Effector CD8-positive, alpha-beta T cell (primary cell): ENCODE data around the gene RAP1GAP.
"Not testable (repeated sequence)": the region's sequence is repeated elsewhere in the genome, so short reads cannot be mapped to it uniquely, and the experiment has no call there.

ENCODE experiments used
- DNase-seq: peaks from one replicate; lab custom pipeline; 2025; lab: John Stamatoyannopoulos, UW

The RAP1GAP gene

GRCh38 chr1:21677168-21677567 is 8.0 kb upstream of the RAP1GAP start:
- DNase-seq, result no peak

DNA sequence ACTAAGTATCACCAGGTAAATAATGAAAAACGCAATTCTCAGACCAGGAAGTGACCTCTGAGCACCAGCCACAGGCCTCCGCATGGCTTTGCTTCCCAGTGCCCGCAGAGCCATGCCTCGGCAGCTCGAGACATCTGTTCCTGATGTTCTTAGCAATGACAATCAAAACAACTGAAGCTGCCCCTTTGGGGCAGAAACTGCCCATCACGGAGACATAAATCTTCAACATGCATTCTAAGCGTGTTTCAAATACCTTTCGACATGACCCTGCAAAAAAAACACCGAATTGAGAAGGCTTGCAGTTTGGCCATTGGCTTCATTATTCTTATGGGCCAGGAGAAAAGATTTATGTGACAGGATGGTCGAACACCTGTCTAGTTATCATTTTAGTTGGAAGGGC is 5.8 kb upstream of the RAP1GAP start:
- DNase-seq, result no peak

GRCh38 chr1:21673853-21674252 is 4.7 kb upstream of the RAP1GAP start:
- not testable (repeated sequence) for DNase-seq

DNA sequence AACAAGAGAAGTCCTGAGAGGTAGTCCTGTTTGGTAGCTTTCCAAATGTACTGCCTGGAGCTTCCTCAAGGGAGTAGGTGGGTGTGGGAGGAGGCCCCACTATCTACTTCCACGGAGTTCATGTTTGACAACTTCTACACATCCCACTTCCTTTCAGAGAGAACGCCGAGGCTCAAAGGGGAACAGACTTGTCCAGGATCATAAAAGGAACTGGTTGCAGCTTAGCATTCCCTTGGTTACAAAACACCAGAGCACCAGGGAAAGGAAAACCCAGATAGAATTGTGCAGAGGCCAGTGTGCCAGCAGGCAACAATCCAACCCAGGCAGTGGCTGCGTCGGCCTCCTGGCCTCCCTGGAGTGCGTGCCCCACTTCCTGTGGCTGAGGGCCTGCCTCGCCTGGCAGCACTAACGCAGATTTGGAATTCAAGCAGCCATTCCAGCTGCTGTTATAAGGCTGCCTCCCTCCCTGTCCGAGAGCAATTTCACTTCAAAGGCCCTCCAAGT is 4.2 kb upstream of the RAP1GAP start:
- no peak for DNase-seq

DNA sequence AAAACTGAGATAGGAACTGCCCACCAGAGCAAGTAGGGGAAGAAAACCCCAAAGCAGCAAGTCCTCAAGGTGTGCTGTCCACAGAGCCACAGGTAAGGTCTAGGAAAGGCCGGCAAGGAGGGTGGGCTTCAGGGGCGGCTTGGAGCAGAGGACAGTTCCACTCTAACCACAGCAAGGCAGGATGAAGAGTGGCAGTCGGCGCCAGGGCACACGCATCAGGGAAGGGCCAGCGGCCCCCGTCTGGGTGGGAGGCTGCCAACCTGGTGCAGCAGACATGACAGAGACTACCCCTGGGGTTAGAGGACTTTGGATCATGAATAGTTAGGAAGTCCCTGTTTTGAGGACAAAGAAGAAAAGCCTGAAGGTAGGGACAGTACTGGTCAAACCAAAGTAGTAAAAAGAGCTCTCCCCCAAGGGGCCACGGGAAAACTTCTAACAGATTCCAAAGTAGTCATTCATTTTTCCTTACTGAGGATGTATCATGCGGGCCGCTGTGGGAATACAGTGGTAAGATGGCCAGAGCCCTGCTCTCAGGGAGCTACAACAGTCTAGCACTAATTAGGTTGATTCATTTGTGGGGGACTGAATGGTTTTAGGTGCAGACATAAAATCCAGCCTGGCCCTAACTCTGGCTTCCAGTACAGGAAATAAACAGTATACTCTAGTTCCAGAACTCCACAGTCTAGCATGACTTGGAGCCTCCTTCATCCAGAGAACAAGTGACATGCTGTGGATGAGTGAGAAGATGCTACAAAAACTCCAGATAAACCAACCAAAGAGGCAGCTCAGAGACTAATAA is 3.5 kb upstream of the RAP1GAP start:
- no peak for DNase-seq

DNA sequence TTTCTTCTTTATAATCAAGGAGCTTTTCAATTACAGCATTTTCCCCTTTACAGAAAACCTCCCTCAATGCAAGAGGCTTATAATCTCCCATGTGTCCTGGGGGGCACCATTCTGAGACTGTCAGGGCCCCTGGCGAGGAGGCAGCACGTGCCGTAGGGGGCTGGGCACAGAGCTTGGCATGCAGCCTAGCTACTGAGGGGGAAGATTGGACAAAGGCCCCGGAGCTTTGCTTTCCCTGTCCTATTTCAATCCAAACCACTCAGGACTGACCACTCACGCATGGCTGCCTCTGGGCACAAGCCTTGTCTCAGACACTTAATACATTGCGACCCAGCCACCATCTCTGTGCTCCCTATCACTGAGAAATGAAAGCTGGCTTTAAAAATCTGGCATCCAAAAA is 2.8 kb upstream of the RAP1GAP start:
- DNase-seq, result no peak

GRCh38 chr1:21670956-21671902 is 2.1 kb upstream of the RAP1GAP start:
- no peak for DNase-seq

GRCh38 chr1:21670059-21670881 is 1.1 kb upstream of the RAP1GAP start:
- no peak for DNase-seq

GRCh38 chr1:21668951-21669257 is 253 bp downstream of the RAP1GAP start:
- DNase-seq, result no peak

- no peak for DNase-seq
Observed at GRCh38 chr1:21668232-21668950, 766 bp downstream of the RAP1GAP start.

DNA sequence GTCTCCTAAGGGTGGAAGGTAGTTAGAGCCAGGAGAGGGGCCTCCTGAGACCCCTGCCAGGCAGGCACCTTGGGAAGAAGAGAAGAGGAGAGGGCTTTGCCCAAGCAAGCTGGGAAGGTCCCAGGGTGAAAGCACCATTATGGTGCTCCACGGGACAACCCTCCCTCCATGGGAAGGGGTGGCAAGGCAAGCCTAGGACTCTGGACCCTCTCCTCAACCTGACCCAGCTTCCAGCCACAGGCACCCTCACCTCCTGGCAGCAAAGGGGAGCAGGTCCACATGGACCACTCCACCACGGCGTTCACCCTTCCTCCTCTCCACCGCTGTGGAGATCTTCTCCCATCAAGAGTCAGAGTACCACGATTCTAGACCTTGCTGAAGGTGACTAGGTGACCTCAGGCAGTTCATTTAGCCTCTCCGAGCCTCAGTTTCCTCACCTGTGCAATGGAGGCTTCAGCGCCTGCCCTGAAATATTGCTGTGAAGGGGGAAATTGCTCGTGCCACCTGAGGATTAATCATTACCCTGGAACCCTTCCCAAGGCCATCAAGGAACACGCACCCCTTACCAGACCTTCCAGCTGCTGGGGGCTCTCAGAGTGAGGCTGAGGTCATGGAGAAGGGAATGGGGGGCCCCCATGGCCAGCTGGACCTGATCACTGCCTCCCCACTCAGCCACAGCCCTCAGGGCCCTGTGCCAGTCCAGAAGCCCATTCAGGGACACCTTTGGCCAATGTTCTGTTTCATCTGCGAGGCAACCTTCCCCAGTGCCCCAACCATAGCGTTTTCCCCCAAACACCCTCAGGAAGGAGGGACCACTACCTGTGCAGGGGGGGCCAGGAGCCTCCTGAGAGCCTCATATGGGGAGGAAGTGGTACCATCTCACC is 1.6 kb downstream of the RAP1GAP start:
- DNase-seq, result no peak

GRCh38 chr1:21666576-21667320 is 2.4 kb downstream of the RAP1GAP start:
- no peak for DNase-seq

- no peak for DNase-seq
Observed at GRCh38 chr1:21665711-21666575, 3.2 kb downstream of the RAP1GAP start.

GRCh38 chr1:21664806-21665588 is 4.2 kb downstream of the RAP1GAP start:
- no peak for DNase-seq

GRCh38 chr1:21663951-21664805 is 5.0 kb downstream of the RAP1GAP start:
- DNase-seq, result no peak

- no peak for DNase-seq
Observed at GRCh38 chr1:21663248-21663950, 5.8 kb downstream of the RAP1GAP start.
